Endothelial cell of umbilical vein (primary cell): ENCODE data around the gene EPHA8.

Source experiments
- CTCF ChIP-seq, 2 donors: IDR thresholded peaks; 1 replicate in 1 of 2; 2 replicates in 1 of 2; pipeline ENCODE4 v1.5.1; 2011; ENCODE audit warnings: low read length in 2 of 2, mild to moderate bottlenecking in 2 of 2, moderate library complexity in 2 of 2, control low read depth in 1 of 2, inconsistent platforms in 1 of 2, low read depth in 1 of 2; ENCODE audit not compliant: insufficient read depth in 1 of 2; ENCODE audit errors: extremely low read depth in 1 of 2
- EZH2 ChIP-seq: IDR thresholded peaks from 2 replicates; pipeline ENCODE4 v1.6.1; 2012; ENCODE audit warnings: borderline replicate concordance, low read depth, mild to moderate bottlenecking, moderate library complexity, low read length, inconsistent platforms; ENCODE audit not compliant: severe bottlenecking
- GATA2 ChIP-seq: IDR thresholded peaks from 2 replicates; pipeline ENCODE4 v1.7.0; 2011; ENCODE audit warnings: low read depth, mild to moderate bottlenecking, moderate library complexity, mixed read lengths, low read length; ENCODE audit not compliant: insufficient read length, insufficient read depth
- MAX ChIP-seq: IDR thresholded peaks from 2 replicates; pipeline ENCODE4 v1.6.1; 2011; ENCODE audit not compliant: insufficient read depth, insufficient read length
- POLR2A ChIP-seq: IDR thresholded peaks from 2 replicates; pipeline ENCODE4 v1.6.1; 2012; ENCODE audit warnings: low read depth, mild to moderate bottlenecking, control low read depth, low read length
- POLR2AphosphoS5 ChIP-seq: IDR thresholded peaks from 2 replicates; pipeline ENCODE4 v1.6.1; 2012; ENCODE audit warnings: low read depth, mild to moderate bottlenecking, control low read depth, low read length, moderate library complexity; ENCODE audit not compliant: insufficient read depth

DNA sequence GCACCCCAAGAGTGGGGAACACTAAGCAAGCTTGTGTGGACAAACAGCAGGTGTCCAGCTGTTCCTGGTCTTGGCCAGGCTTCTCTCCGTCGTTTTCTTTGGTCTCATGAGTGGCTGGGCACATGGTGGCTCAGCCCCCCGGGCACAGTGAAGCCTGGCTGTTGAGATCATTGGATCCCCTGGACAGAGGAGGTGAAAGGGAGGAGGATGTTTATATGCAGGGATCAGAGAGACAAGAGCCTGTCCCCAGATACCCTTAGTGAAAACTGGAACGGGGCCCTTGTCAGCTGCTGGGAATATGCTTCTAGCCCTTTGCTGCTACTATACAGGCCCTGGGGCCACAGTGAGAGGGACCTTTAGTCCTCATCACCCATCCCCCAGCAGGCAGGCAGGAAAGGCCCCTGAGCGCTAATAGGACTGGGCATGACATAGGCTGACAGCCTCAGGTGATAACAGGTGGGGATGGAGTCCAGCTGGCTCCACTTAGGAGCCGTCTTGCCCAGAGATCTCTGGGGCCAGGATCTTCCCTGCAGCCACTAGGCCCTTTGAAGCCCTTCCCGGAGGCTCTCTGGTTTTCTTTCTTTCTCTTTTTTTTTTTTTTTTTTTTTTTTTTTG lies 16.4 kb downstream of the EPHA8 start:
- TF ChIP-seq POLR2A (no peak), POLR2AphosphoS5 (no peak), CTCF (IDR thresholded peaks at IDR 0.05; ENCODE audit: extremely low read depth in 1 of 2, insufficient read depth in 1 of 2, low read depth in 1 of 2, low read length in 2 of 2) (no peak), MAX (no peak), EZH2 (no peak), GATA2 (no peak)
